ENCODE data around the gene ZC3H6.
"Not testable (repeated sequence)": the region's sequence is repeated elsewhere in the genome, so short reads cannot be mapped to it uniquely, and the experiment has no call there.

Gene ZC3H6

DNA sequence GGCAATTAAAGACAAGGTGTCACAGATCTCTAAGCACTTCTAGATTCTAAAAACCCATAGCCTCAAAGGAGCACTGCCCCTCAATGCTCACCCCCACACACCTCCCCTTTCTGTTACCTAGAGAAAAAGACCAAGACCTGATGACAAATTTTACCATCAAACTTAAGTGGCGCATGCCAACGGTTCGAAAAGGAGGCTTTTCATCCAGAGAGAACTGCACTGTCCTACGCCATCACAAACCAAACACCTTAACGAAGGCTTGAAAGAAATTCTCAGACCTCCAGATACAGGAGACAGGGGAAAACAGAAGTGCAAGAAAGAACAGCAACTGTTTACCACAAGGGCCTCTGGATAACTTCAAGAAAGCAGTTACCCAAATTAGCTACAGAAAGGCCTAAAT lies 2.0 kb upstream of the ZC3H6 start:
- DNase-seq (ENCODE audit: low read depth, low spot score) = no peak
- no peak overlapping the region for H3K4me3 ChIP-seq (ENCODE audit: low read depth, low read length)
- TF ChIP-seq, protein P1, sequence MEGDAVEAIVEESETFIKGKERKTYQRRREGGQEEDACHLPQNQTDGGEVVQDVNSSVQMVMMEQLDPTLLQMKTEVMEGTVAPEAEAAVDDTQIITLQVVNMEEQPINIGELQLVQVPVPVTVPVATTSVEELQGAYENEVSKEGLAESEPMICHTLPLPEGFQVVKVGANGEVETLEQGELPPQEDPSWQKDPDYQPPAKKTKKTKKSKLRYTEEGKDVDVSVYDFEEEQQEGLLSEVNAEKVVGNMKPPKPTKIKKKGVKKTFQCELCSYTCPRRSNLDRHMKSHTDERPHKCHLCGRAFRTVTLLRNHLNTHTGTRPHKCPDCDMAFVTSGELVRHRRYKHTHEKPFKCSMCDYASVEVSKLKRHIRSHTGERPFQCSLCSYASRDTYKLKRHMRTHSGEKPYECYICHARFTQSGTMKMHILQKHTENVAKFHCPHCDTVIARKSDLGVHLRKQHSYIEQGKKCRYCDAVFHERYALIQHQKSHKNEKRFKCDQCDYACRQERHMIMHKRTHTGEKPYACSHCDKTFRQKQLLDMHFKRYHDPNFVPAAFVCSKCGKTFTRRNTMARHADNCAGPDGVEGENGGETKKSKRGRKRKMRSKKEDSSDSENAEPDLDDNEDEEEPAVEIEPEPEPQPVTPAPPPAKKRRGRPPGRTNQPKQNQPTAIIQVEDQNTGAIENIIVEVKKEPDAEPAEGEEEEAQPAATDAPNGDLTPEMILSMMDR (IDR thresholded peaks at IDR 0.05; ENCODE audit: low read depth, low read length) = no peak
- in situ Hi-C loops (cut with HindIII; ENCODE audit: low sequenced_read_pairs) = no loop called here

DNA sequence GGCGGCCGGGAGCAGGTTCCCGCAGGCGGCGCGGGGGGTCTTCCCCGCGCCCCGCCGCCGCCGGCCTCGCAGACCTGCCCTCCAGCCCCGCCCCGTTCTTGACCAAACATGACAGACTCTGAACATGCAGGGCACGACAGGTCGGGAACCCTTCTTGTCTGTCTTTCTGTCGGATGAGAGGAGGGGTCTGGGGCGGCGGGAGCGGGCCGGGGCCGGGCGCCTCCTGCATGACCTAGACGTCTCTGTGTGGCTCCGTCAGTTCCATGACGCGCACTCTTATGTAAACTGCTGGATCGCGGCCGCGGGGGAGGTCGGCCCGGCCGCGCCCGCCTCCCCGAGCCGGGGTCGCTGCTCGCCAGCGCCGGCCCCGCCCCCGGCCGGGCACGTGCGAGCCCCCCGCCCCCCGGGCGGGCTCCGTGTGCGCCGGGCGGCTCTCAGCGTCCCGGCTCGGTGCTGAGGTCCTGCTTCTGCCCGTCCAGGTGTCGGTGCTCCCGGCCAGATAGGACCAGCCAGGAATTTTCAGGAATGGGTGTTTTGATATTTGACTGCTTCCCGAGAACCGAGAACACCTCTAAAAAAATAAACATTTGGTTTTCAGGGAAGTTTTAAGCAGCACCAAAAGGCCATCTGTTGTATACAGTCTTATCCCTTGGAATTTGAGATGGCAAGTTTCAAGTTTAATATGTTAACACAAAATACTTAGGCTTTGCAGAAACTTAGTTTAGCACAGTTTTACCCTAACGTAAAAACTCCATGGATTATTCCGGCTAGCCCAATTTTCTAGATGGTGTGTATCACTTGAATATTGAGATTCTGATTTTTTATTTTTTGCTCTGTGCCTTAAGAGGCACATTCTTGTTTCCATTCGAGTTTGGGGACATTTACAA lies 733 bp downstream of the ZC3H6 start:
- DNase-seq (ENCODE audit: low read depth, low spot score) = peak; percentile 88
- H3K4me3 ChIP-seq (ENCODE audit: low read depth, low read length) = peak overlapping the region; percentile 62
- TF ChIP-seq, protein P1 (IDR thresholded peaks at IDR 0.05; ENCODE audit: low read depth, low read length) = no peak
- in situ Hi-C loops (cut with HindIII; ENCODE audit: low sequenced_read_pairs) = no loop called here

DNA sequence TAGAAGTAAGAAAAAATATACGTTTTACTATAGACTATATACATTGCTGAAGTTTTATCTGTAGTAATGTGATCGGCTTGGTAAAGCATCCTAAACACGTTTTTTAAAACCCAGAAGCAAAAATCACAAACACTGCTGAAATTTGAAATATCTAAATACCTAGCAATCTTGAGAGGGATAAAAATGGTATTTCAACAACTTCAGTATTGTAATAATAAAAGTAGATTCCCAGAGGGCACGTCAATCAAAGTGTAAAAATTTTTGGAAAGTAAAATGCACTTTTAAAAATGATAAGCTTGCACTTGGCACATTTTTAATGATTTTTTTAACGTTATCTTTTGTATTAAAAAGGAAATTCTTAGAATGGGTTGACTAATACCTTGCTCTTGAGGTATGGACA lies 1.6 kb downstream of the ZC3H6 start:
- DNase-seq (ENCODE audit: low read depth, low spot score) = no peak
- TF ChIP-seq, protein P1 (IDR thresholded peaks at IDR 0.05; ENCODE audit: low read depth, low read length) = no peak
- in situ Hi-C loops (cut with HindIII; ENCODE audit: low sequenced_read_pairs) = no loop called here
- H3K4me3 ChIP-seq (ENCODE audit: low read depth, low read length) = no peak overlapping the region

DNA sequence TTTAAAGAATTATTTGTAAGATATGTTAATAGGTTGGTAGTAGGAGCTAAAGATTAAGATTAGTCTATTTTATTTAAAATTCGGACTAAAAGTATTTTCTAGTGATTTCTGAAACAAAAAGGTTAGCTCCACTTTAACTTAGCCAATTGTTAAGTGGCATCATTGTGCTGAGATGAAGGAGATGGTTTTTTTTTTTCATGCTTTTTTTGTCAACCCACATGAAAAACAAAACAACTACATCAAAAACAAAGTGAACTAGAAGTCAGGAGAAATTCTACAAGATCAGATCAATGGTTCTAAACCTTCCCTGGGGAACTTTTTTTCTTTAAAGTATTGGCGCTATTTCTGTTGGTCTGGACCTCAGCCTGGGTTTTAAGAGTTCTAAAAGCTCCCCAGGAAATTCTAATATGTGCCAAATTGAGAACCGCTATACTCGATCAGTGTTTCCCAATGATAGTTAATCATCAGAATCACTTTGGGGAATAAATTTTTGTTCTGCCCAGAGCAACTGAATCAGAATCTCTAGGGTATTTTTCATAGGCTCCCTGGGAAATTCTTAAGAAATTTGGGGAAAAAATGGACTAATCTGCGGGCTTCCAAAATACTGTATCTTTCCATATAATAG lies 2.3 kb downstream of the ZC3H6 start:
- no peak overlapping the region for H3K4me3 ChIP-seq (ENCODE audit: low read depth, low read length)

DNA sequence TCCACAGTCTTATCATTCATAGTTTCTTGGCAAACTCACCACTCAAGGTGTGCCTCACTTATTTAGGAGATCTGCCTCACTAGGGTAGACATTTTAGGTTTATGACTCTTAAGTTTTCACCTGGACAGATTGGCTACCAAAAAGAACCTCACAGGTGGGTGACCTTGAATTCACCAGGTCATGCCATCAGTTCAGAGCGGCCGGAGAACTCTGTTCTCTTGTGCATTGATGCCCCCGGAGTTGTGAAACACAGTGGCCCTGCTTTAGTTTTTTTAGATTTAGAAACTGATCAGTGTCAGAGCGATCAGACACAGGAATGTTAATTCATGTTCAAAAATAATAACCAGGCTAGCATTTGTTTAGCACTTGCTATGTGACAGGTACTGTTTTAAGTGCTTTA lies 6.7 kb downstream of the ZC3H6 start:
- H3K4me3 ChIP-seq (ENCODE audit: low read depth, low read length); in situ Hi-C loops (cut with HindIII; ENCODE audit: low sequenced_read_pairs); DNase-seq (ENCODE audit: low read depth, low spot score): not testable (repeated sequence)

More for the DNA sequence above, 2.3 kb downstream of the ZC3H6 start:
- no peak for DNase-seq (ENCODE audit: low read depth, low spot score)
- TF ChIP-seq, protein P1 (IDR thresholded peaks at IDR 0.05; ENCODE audit: low read depth, low read length) = no peak
- in situ Hi-C loops (cut with HindIII; ENCODE audit: low sequenced_read_pairs) = no loop called here

DNA sequence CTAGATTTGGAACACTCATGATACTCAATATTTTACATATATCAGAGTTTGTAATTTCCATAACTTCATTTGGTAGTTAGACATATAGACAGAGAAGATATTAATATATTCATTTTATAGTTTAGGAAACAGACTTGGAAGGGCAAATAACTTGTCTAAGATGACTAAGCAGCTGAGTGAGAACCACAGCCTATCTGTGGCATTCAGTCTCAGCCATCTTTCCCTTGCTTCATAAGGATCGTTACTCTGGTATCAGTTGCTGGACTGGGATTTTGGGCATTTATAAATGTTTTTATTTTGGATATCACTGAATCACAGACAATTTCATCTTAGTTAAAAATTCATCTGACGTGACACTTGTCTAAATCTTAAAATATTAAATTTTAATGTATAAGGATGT lies 8.1 kb downstream of the ZC3H6 start:
- DNase-seq (ENCODE audit: low read depth, low spot score); in situ Hi-C loops (cut with HindIII; ENCODE audit: low sequenced_read_pairs); H3K4me3 ChIP-seq (ENCODE audit: low read depth, low read length): not testable (repeated sequence)

DNA sequence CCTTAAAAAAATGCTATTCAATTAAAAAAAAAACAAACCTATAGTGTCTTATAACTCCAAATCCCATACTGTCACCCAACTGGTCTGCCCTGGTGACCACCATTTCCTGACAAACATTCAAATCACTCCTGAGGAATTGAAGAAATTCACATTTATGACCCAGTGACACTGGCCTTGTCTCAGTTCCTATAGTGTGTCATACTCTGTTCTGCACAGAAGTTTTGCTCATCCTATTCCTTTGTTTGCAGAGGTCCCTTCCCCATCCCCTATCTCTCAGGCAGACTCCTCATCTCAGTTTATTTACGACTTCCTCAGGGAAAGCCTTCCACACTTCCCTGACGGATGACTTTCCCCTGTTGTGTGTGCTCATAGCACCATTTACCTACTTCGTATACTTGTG lies 14.7 kb downstream of the ZC3H6 start:
- no peak for DNase-seq (ENCODE audit: low read depth, low spot score)
- in situ Hi-C loops (cut with HindIII; ENCODE audit: low sequenced_read_pairs) = no loop called here
- TF ChIP-seq, protein P1 (IDR thresholded peaks at IDR 0.05; ENCODE audit: low read depth, low read length) = no peak
- H3K4me3 ChIP-seq (ENCODE audit: low read depth, low read length) = no peak overlapping the region

All from astrocyte of the spinal cord (primary cell).